Duodenal mucosa (tissue), 2 donors: ENCODE results near the gene RAB3D.

Experiments
- H3K27ac ChIP-seq: one replicate; pipeline ENCODE4 v1.7.0; 2013; ENCODE audit warnings: low read depth, low read length
- H3K27me3 ChIP-seq, 2 donors: one replicate each; pipeline ENCODE4 v1.7.0; 2013; ENCODE audit warnings: low read length in 2 of 2, control low read depth in 1 of 2; ENCODE audit not compliant: insufficient read depth in 2 of 2, control insufficient read depth in 1 of 2
- H3K36me3 ChIP-seq, 2 donors: one replicate each; pipeline ENCODE4 v1.7.0; 2013; ENCODE audit warnings: low read length in 2 of 2, control low read depth in 1 of 2; ENCODE audit not compliant: insufficient read depth in 2 of 2, control insufficient read depth in 1 of 2
- H3K4me1 ChIP-seq, 2 donors: one replicate each; pipeline ENCODE4 v1.7.0; 2013; ENCODE audit warnings: low read length in 2 of 2, control low read depth in 1 of 2; ENCODE audit not compliant: insufficient read depth in 2 of 2, control insufficient read depth in 1 of 2
- H3K4me3 ChIP-seq, 2 donors: one replicate each; pipeline ENCODE4 v1.7.0; 2013; ENCODE audit warnings: low read length in 2 of 2, low read depth in 1 of 2
- H3K9ac ChIP-seq, 2 donors: one replicate each; pipeline ENCODE4 v1.7.0; 2013; ENCODE audit warnings: low read length in 2 of 2, low read depth in 1 of 2
- H3K9me3 ChIP-seq, 2 donors: one replicate each; pipeline ENCODE4 v1.7.0; 2013; ENCODE audit warnings: low read length in 2 of 2, control low read depth in 1 of 2; ENCODE audit not compliant: control insufficient read depth in 1 of 2

RAB3D gene

DNA sequence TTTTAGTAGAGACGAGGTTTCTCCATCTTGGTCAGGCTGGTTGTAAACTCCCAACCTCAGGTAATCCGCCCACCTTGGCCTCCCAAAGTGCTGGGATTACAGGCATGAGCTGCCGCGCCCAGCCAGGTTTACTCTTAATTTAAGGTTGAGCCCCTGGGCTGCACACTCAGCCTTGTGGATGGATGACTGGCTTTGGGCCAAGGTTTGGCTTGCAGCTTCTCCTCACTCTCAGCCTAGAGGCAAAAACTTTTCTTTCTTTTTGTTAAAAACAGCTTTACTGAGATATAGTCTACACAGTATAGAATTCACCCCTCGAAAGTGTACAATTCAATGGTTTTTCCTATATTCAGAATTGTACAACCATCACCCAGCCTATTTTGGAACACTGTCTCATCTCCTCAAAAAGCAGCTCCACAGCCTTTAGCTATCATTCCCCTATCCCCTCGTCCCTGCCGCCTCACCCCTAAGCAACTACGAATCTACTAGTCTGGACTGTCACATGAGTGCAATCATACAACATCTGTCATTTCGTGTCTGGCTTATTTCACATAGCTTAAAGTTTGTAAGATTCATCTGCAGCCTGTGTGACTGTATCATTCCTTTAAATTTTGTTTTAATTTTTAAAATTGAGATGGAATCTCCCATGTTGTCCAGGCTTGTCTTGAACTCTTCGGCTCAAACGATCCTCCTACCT is 58.0 kb downstream of the RAB3D start:
- no peaks in the 10 kb centered on the region for H3K36me3 ChIP-seq
- no peaks in the 10 kb centered on the region for H3K4me1 ChIP-seq
- no peaks in the 10 kb centered on the region for H3K27me3 ChIP-seq
- H3K9me3 ChIP-seq: no peaks in the 10 kb centered on the region
- no peak overlapping the region for H3K9ac ChIP-seq
- H3K4me3 ChIP-seq: no peak overlapping the region
- no peak overlapping the region for H3K27ac ChIP-seq

DNA sequence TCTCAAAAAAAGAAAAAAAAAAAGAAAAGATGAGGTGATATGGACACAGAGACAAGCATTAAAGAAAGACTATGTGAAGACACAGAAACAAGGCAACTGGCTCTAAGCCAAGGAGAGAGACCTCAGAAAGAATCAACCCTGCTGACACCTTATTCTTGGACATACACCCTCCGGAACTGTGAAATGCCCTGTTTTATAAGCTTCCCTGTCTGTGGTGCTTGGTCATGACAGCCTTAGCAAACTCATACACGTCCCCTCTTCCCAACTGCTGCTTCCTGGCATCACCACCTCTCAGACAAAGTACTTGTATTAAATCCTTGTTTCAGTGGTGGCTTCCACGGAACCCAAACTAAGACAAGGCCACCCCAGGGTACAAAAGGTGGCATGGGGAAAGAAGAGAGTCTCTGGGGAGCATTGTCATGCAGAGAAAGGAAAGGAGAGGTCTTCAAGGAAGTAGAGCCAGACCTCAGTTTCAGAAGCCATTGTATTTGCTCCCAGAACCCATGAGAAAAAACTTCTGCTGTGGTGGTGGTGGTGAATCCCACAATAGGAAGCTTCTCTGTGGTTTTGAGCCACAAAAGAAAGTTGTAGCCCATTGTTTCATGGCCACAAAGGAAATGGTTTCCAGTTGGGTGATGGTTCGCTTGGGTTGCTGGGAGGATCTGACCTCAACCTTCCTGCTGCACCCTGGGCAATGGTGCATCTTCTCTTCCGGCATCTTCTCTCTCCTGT is 59.8 kb downstream of the RAB3D start:
- Histone ChIP-seq H3K4me1 (no peaks in the 10 kb centered on the region), H3K36me3 (no peaks in the 10 kb centered on the region), H3K27ac (no peak overlapping the region), H3K4me3 (no peak overlapping the region), H3K9ac (no peak overlapping the region), H3K27me3 (no peaks in the 10 kb centered on the region), H3K9me3 (no peaks in the 10 kb centered on the region)

DNA sequence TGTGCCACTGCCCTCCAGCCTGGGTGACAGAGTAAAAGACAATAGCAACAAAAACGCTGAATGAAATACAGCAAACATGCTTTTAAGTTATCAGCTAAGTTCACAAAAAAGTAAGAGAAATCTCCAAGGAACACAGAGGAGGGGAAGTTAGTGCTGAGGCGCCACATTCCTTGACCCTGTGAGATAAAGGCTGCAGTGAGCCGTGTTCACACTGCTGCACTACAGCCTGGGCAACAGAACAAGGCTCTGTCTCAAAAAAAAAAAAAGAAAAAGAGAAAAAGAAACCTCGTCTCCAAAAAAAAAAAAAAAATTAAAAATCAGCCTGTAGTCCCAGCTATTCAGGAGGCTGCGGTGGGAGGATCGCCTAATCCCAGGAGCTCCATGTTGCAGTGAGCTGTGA is 60.8 kb downstream of the RAB3D start:
- no peak overlapping the region for H3K27ac ChIP-seq

DNA sequence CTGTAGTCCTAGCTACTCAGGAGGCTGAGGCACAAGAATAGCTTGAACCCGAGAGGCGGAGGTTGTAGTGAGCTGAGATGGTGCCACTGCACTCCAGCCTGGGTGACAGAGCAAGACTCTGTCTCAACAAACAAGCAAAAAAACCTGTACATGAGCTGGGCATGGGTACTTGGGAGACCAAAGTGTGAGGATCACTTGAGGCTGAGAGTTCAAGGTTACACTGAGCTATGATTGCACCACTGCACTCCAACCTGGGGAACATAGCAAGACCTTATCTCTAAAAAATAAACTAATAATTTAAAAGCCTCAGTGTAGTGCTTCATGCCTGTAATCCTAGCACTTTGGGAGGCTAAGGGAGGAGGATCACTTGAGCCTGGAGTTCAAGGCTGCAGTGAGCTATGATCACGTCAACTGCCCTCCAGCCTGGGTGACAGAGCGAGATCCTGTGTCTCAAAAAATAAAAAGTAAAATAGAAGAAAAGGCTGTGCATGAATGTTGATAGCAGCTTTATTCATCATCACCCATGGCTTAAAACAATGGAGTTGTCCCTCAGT is 64.8 kb downstream of the RAB3D start:
- H3K9ac ChIP-seq: no peak overlapping the region
- H3K4me3 ChIP-seq: no peak overlapping the region
- no peaks in the 10 kb centered on the region for H3K27me3 ChIP-seq
- no peaks in the 10 kb centered on the region for H3K9me3 ChIP-seq
- no peaks in the 10 kb centered on the region for H3K36me3 ChIP-seq
- no peak overlapping the region for H3K27ac ChIP-seq
- no peaks in the 10 kb centered on the region for H3K4me1 ChIP-seq

More for the DNA sequence above, 60.8 kb downstream of the RAB3D start:
- Histone ChIP-seq H3K36me3 (no peaks in the 10 kb centered on the region), H3K9me3 (no peaks in the 10 kb centered on the region), H3K4me3 (no peak overlapping the region), H3K4me1 (no peaks in the 10 kb centered on the region), H3K27me3 (no peaks in the 10 kb centered on the region), H3K9ac (no peak overlapping the region)

DNA sequence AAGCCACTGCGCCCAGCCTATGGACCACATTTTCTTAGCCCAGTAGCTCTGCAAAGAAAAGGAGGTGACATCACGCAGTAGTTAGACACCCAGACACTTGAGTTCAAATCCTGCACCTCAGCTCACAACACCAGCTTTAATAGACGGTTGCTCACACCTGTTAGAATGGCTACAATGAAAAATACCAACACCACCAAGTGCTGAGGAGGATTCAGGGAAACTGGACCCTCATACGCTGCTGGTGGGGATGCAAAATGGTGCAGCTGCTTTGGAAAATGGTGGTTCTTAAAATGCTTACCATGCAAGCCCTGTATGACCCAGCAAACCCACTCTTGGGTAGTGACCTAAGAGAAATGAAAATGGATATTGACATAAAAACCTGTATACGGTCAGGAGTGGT is 65.5 kb downstream of the RAB3D start:
- H3K4me1 ChIP-seq: no peaks in the 10 kb centered on the region
- no peaks in the 10 kb centered on the region for H3K36me3 ChIP-seq
- H3K9ac ChIP-seq: no peak overlapping the region
- H3K9me3 ChIP-seq: no peaks in the 10 kb centered on the region
- no peaks in the 10 kb centered on the region for H3K27me3 ChIP-seq
- H3K4me3 ChIP-seq: no peak overlapping the region
- H3K27ac ChIP-seq: no peak overlapping the region

DNA sequence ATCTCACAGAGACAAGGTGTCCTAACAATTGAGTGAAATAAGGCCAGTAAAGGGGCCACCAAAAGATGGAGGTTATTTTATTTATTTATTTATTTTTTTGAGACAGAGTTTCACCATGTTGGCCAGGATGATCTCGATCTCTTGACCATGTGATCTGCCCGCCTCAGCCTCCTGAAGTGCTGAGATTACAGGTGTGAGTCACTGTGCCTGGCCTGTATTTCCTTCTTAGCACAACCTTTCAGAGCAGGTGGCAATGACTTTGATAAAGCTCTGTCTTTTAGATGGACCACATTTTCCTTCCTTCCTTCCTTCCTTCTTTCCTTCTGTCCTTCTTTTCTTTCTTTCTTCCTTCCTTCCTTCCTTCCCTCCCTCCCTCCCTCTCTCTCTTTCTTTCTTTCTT is 66.2 kb downstream of the RAB3D start:
- Histone ChIP-seq H3K27ac (no peak overlapping the region), H3K9me3 (no peaks in the 10 kb centered on the region), H3K4me1 (no peaks in the 10 kb centered on the region), H3K4me3 (no peak overlapping the region), H3K36me3 (no peaks in the 10 kb centered on the region), H3K9ac (no peak overlapping the region), H3K27me3 (no peaks in the 10 kb centered on the region)
